GM12878 (cell line): ENCODE data around the gene POGZ. TPM values are rescaled to one million over a fixed set of nuclear protein-coding genes. Genes with fewer than 3 reads are reported as not detected.

Experiments
- ATAC-seq: fragments of 200-7000 bp; cut with Tn5 transposase; 3 replicates; pipeline ENCODE4 v1.9.1; 2020; ENCODE audit warnings: mild to moderate bottlenecking, moderate library complexity
- BruUV-seq: library from RNA; stranded (reverse); fragments of 400-500 nt; replicated peaks from 2 replicates; lab custom pipeline; 2021; lab: Mats Ljungman, UMichigan
- CTCF ChIA-PET: fragments of 300-600 bp; sonication (Branson Sonifier 250); formaldehyde crosslinking; extraction: SDS; loops from one replicate; lab custom pipeline; 2021; ENCODE audit warnings: inconsistent platforms; lab: Yijun Ruan, JAX
- POLR2A ChIA-PET: fragments of 350-600 bp; formaldehyde crosslinking; extraction: SDS; loops from one replicate; lab custom pipeline; 2021; ENCODE audit warnings: inconsistent platforms; lab: Charles Lee
- RAD21 ChIA-PET: fragments of 300-600 bp; sonication (Branson Sonifier 250); formaldehyde crosslinking; loops from one replicate; lab custom pipeline; 2023; ENCODE audit warnings: antibody characterized with exemption; ENCODE audit not compliant: unreplicated experiment; lab: Charles Lee
- SMC1A ChIA-PET: fragments of 300-600 bp; sonication (Branson Sonifier 250); formaldehyde crosslinking; loops from one replicate; lab custom pipeline; 2023; ENCODE audit not compliant: unreplicated experiment, uncharacterized antibody; lab: Charles Lee
- DNase-seq: peaks from one replicate; pipeline ENCODE4 v3.0.0-alpha.2; 2011; ENCODE audit warnings: low read depth, low spot score
- FAIRE-seq: peaks from 3 replicates; lab custom pipeline; 2011; peaks lifted over from hg19 to GRCh38; lab: Jason Lieb, UNC
- H2AFZ ChIP-seq: 2 replicates; pipeline ENCODE4 v1.6.0; 2011; ENCODE audit warnings: low read depth, low read length, control low read depth; ENCODE audit not compliant: control insufficient read depth
- H3K27ac ChIP-seq: 2 replicates; pipeline ENCODE4 v1.5.1; 2011; ENCODE audit warnings: control low read depth; ENCODE audit not compliant: control insufficient read depth, insufficient read depth
- H3K27me3 ChIP-seq, 2 experiments: replicated peaks in 1 of 2; 2 replicates each; pipeline versions ENCODE4 v1.6.0 to v1.6.1; 2011; ENCODE audit warnings: low read length in 1 of 2; ENCODE audit not compliant: control insufficient read depth in 2 of 2, insufficient read depth in 2 of 2
- H3K36me3 ChIP-seq, 2 experiments: 2 replicates each; pipeline ENCODE4 v1.5.1; 2011; ENCODE audit warnings: low read length in 1 of 2; ENCODE audit not compliant: control insufficient read depth in 2 of 2, insufficient read depth in 2 of 2
- H3K4me1 ChIP-seq: 2 replicates; pipeline ENCODE4 v1.6.1; 2011; ENCODE audit warnings: mild to moderate bottlenecking, low read length, moderate library complexity, mixed read lengths; ENCODE audit not compliant: control insufficient read depth, insufficient read depth
- H3K4me2 ChIP-seq: 2 replicates; pipeline ENCODE4 v1.6.0; 2011; ENCODE audit warnings: control low read depth; ENCODE audit not compliant: control insufficient read depth, insufficient read depth
- H3K4me3 ChIP-seq: fragments of 200-600 bp; sonication (generic); 2 replicates; pipeline ENCODE4 v1.5.1; 2016
- H3K79me2 ChIP-seq: 2 replicates; pipeline ENCODE4 v1.6.0; 2011; ENCODE audit warnings: low read length; ENCODE audit not compliant: control insufficient read depth, insufficient read depth
- H3K9ac ChIP-seq: 2 replicates; pipeline ENCODE4 v1.8.0; 2011; ENCODE audit warnings: low read length, control low read depth, mixed read lengths; ENCODE audit not compliant: control insufficient read depth, insufficient read depth
- H3K9me3 ChIP-seq: replicated peaks from 3 replicates; pipeline ENCODE4 v1.5.1; 2011; ENCODE audit warnings: mild to moderate bottlenecking, low read length; ENCODE audit not compliant: control insufficient read depth, insufficient read depth
- H4K20me1 ChIP-seq: 2 replicates; pipeline ENCODE4 v1.6.0; 2011; ENCODE audit not compliant: control insufficient read depth, insufficient read depth
- CHD4 ChIP-seq: fragments of 200-600 bp; sonication (generic); IDR thresholded peaks from 2 replicates; pipeline ENCODE4 v1.6.1; 2016; ENCODE audit warnings: mild to moderate bottlenecking
- E2F4 ChIP-seq: IDR thresholded peaks from 2 replicates; pipeline ENCODE4 v1.6.1; 2012; ENCODE audit warnings: low read depth, low read length, improper control_type of control experiment
- IKZF2 ChIP-seq, 2 experiments: fragments of 450-650 bp; IDR thresholded peaks; 2 replicates each; pipeline ENCODE4 v1.6.1; 2017; ENCODE audit warnings: mild to moderate bottlenecking in 2 of 2, moderate library complexity in 2 of 2
- MTA2 ChIP-seq: fragments of 450-650 bp; IDR thresholded peaks from 2 replicates; pipeline ENCODE4 v1.6.1; 2016; ENCODE audit warnings: low read depth, mild to moderate bottlenecking, moderate library complexity
- NR2F1 ChIP-seq: fragments of 450-650 bp; conservative IDR thresholded peaks from 2 replicates; pipeline ENCODE4 v1.6.1; 2017; ENCODE audit warnings: mild to moderate bottlenecking
- RAD21 ChIP-seq: IDR thresholded peaks from 2 replicates; pipeline ENCODE4 v1.6.1; 2011; ENCODE audit warnings: mild to moderate bottlenecking, low read depth, low read length, moderate library complexity; ENCODE audit not compliant: insufficient read depth
- RB1 ChIP-seq: fragments of 450-650 bp; formaldehyde crosslinking; IDR thresholded peaks from 2 replicates; pipeline ENCODE4 v1.6.1; 2017; ENCODE audit warnings: mild to moderate bottlenecking, borderline replicate concordance
- SKIL ChIP-seq: fragments of 450-650 bp; IDR thresholded peaks from 2 replicates; pipeline ENCODE4 v1.6.1; 2017; ENCODE audit warnings: mild to moderate bottlenecking, low read depth, inconsistent platforms; ENCODE audit not compliant: poor library complexity, severe bottlenecking
- SMC3 ChIP-seq: IDR thresholded peaks from 2 replicates; pipeline ENCODE4 v1.6.1; 2011; ENCODE audit warnings: low read length, improper control_type of control experiment, borderline replicate concordance
- SREBF2 ChIP-seq: IDR thresholded peaks from 2 replicates; pipeline ENCODE4 v1.6.1; 2012; ENCODE audit warnings: mild to moderate bottlenecking, low read length
- ZNF622 ChIP-seq: fragments of 450-650 bp; IDR thresholded peaks from 2 replicates; pipeline ENCODE4 v1.6.1; 2017; ENCODE audit warnings: mild to moderate bottlenecking, inconsistent platforms
- WGBS: methylation state at CpG from one replicate; pipeline ENCODE4 v1.1.6; 2016; ENCODE audit warnings: low lambda C conversion rate; ENCODE audit not compliant: insufficient replicate concordance, insufficient coverage; ENCODE audit errors: missing lambda C conversion rate; 5-methylcytosine and 5-hydroxymethylcytosine counted together
- in situ Hi-C: fragments of 300-500 bp; cut with MboI; formaldehyde crosslinking; loops from 9 replicates; pipeline ENCODE4 v1.14.3; 2018; ENCODE audit warnings: mixed read lengths
- intact Hi-C: fragments of 100-400 bp; cut with micrococcal nuclease; formaldehyde crosslinking; loops from one replicate; pipeline ENCODE4 v1.14.2; 2022; ENCODE audit not compliant: unreplicated experiment
- polyA plus RNA-seq, 11 experiments: library from polyadenylated mRNA; depleted of rRNA in 4 of 11; unstranded in 6 of 11; stranded (reverse) in 5 of 11; fragments of >200 nt; fragmentation: Nextera tagmentation in 4 of 11; fragmentation: Illumina TruSeq in 1 of 11; extraction: Ambion mirVana in 4 of 11; extraction: Trizol in 1 of 11; gene quantifications; 1 replicate in 1 of 11; 2 replicates in 10 of 11; pipeline versions ENCODE4 v1.2.1 to v1.2.3, GENCODE V29; 2011 to 2016; ENCODE audit warnings: inconsistent platforms in 2 of 11, missing spikeins in 2 of 11, low read depth in 1 of 11
- total RNA-seq, 4 experiments: library from RNA; depleted of rRNA in 3 of 4; stranded (reverse); fragments of >200 nt in 3 of 4; fragmentation: Illumina TruSeq in 1 of 4; extraction: Trizol in 1 of 4; gene quantifications; 2 replicates each; pipeline versions ENCODE4 v1.2.1 to v1.2.3, GENCODE V29; 2013 to 2021
- TF ChIP-seq, protein P1 (sequence below): IDR thresholded peaks from 2 replicates; pipeline ENCODE4 v1.6.1; 2012; ENCODE audit warnings: improper control_type of control experiment, low read depth, low read length; ENCODE audit not compliant: insufficient replicate concordance

Gene POGZ
- total and polyA plus RNA-seq, 10 of the 15 experiments (the other 5 are each of a cell fraction or from before 2014, with no cell fraction given): 11.3 to 80.6 (median 35.8) TPM

DNA sequence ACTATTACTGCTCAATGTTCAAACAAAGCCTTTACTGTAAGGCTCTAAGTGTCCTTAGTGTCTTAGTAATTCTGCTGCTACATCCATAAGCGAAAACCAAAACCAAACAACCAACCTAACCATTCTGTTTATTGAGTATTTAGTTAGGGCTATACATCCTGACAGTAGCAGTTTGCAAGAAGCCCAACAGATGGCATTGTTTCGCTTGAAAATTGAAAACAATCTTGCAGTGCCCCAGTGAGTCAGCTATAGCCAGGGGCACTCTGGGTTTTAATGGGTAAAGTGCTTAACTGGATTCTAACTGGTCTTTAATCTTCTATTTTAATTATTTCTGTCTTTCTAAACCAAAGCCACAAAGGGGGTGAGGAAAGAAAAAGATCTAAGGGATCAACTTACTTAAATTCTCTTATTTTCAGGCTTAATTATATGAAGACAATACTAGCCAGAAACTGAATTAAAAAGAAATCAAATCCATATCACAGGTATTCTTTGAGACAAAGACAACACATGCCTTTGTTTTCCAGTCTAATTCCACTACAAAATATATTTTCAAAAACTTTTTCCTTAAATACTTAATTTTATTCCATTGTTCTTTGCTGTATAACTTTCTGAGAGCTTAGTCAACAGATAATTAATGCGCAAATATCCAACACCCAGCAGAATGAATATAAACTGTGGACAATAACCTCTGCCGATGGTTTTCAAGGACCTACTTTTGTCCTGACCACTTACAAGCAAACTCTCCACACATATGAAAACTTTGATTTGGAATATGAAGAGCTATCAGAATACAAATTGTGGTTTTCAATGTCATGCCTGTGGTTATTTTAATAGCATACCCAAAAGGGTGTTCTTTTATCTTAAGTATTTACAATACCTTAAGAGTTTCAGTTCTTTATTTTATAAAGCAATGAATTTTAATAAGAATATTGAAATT lies 15.2 kb downstream of the POGZ start:
- Histone ChIP-seq H3K4me3 (0 out of 2 replicates have a peak overlapping the region, but pooled peaks have one; percentile 5), H3K4me2 (no peak overlapping the region; the same call in 1 of the 2 replicates), H3K79me2 (peaks cover 95% of the 10 kb centered on the region), H3K4me1 (peaks cover 15% of the 10 kb centered on the region), H3K9ac (no peak overlapping the region), H3K27me3 (no peaks in the 10 kb centered on the region), H3K9me3 (no peaks in the 10 kb centered on the region), H3K27ac (peak overlapping the region; percentile 40; the same call in 1 of the 2 replicates), H4K20me1 (no peaks in the 10 kb centered on the region), H3K36me3 (peaks cover 2 to 12% of the 10 kb centered on the region in 2 experiments; a peak in 3 of 4 replicates), H2AFZ (no peak overlapping the region)
- ChIA-PET RAD21 (interaction anchor here (0.9 to 2.5 kb wide), 18 partner anchors 11 to 437 kb away, joined by 3 to 20 read pairs (median 4); partner anchors contain the start of genes CGN, MRPL9, POGZ and RFX5), SMC1A (interaction anchor here (0.6 to 2.5 kb wide), 22 partner anchors 8 to 437 kb away, joined by 3 to 30 read pairs (median 4); partner anchors contain the start of genes C2CD4D, CGN, PI4KB and POGZ), CTCF (interaction anchor here (0.6 to 2.5 kb wide), 34 partner anchors 9 to 401 kb away, joined by 3 to 33 read pairs (median 4); partner anchors contain the start of genes C2CD4D, POGZ and PSMB4), POLR2A (interaction anchor here (0.5 to 1.0 kb wide), 3 partner anchors 15 to 29 kb away, joined by 3 to 4 read pairs (median 3); partner anchors contain the start of gene POGZ)
- intact Hi-C loops (loop anchor here (1.0 to 5.0 kb wide), 4 partner anchors 68 to 392 kb away; partner anchors contain the start of gene CGN), in situ Hi-C loops (loop anchor here (10.0 kb wide), 1 partner anchor 391 kb away; the partner anchor contains the start of genes C2CD4D and RORC)
- ATAC-seq (peak; percentile 94), FAIRE-seq (peak; percentile 96), DNase-seq (peak; percentile 38)
- BruUV-seq: no TSS peak
- 28% methylated on average over 4 of the region's 4 CpGs for WGBS
- TF ChIP-seq RAD21: peak; percentile 79
- 0 out of 4 replicates have a peak, but pooled peaks of 1 of the 2 experiments have one; percentile 9 for TF ChIP-seq IKZF2 (IDR thresholded peaks at IDR 0.05)
- TF ChIP-seq RB1: peak; percentile 48; the same call in 1 of the 2 replicates
- TF ChIP-seq CHD4: no peak
- TF ChIP-seq SKIL: peak; percentile 19
- TF ChIP-seq E2F4: no peak
- TF ChIP-seq, protein P1, sequence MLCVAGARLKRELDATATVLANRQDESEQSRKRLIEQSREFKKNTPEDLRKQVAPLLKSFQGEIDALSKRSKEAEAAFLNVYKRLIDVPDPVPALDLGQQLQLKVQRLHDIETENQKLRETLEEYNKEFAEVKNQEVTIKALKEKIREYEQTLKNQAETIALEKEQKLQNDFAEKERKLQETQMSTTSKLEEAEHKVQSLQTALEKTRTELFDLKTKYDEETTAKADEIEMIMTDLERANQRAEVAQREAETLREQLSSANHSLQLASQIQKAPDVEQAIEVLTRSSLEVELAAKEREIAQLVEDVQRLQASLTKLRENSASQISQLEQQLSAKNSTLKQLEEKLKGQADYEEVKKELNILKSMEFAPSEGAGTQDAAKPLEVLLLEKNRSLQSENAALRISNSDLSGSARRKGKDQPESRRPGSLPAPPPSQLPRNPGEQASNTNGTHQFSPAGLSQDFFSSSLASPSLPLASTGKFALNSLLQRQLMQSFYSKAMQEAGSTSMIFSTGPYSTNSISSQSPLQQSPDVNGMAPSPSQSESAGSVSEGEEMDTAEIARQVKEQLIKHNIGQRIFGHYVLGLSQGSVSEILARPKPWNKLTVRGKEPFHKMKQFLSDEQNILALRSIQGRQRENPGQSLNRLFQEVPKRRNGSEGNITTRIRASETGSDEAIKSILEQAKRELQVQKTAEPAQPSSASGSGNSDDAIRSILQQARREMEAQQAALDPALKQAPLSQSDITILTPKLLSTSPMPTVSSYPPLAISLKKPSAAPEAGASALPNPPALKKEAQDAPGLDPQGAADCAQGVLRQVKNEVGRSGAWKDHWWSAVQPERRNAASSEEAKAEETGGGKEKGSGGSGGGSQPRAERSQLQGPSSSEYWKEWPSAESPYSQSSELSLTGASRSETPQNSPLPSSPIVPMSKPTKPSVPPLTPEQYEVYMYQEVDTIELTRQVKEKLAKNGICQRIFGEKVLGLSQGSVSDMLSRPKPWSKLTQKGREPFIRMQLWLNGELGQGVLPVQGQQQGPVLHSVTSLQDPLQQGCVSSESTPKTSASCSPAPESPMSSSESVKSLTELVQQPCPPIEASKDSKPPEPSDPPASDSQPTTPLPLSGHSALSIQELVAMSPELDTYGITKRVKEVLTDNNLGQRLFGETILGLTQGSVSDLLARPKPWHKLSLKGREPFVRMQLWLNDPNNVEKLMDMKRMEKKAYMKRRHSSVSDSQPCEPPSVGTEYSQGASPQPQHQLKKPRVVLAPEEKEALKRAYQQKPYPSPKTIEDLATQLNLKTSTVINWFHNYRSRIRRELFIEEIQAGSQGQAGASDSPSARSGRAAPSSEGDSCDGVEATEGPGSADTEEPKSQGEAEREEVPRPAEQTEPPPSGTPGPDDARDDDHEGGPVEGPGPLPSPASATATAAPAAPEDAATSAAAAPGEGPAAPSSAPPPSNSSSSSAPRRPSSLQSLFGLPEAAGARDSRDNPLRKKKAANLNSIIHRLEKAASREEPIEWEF: no peak
- TF ChIP-seq NR2F1: peak; percentile 54; the same call in 1 of the 2 replicates
- no peak for TF ChIP-seq SREBF2
- TF ChIP-seq ZNF622: no peak
- TF ChIP-seq MTA2: peak; percentile 79
- peak; percentile 60; the same call in 1 of the 2 replicates for TF ChIP-seq SMC3
